ENCODE measurements around the gene CAPSL.

DNA sequence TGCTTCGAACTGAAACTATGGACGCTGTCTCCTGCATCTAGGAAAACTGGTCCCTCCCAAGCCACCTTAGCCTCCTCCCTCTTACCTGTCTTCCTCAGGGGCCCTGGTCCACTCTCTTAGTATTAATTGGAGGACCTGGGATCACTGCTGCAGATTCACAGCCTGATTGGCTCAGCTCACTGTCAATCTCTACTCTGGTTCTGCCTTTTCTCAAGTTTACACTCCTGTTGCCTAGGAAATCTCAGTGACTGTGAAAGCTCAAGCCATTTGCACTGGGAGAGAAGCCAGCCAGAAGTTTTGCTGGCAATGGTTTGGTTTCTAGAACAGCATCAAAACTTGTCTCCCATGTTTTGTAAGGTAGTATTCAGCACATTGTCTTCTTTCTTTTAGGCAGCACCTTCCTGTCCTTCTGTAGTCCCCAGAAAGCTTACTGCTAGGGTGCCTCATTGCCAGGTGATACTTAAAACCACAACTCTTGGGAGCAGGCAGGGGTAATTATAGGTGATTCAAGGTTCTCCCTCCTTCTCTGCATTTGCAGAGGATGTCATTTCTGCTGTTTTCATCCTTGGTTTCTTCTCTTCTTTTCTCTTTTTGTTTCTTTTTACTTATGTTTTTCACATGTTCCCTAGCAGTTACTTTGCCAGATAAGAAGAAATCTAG, at the start of gene CAPSL:
- TF ChIP-seq EP300 (IDR thresholded peaks at IDR 0.05) (no peak), POLR2A (IDR thresholded peaks at IDR 0.05) (no peak)
- TF ChIP-seq, protein P1, sequence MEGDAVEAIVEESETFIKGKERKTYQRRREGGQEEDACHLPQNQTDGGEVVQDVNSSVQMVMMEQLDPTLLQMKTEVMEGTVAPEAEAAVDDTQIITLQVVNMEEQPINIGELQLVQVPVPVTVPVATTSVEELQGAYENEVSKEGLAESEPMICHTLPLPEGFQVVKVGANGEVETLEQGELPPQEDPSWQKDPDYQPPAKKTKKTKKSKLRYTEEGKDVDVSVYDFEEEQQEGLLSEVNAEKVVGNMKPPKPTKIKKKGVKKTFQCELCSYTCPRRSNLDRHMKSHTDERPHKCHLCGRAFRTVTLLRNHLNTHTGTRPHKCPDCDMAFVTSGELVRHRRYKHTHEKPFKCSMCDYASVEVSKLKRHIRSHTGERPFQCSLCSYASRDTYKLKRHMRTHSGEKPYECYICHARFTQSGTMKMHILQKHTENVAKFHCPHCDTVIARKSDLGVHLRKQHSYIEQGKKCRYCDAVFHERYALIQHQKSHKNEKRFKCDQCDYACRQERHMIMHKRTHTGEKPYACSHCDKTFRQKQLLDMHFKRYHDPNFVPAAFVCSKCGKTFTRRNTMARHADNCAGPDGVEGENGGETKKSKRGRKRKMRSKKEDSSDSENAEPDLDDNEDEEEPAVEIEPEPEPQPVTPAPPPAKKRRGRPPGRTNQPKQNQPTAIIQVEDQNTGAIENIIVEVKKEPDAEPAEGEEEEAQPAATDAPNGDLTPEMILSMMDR (IDR thresholded peaks at IDR 0.05): no peak

All from ovary (tissue), 3 donors.